Neural cell (in vitro differentiated cells): ENCODE measurements around the gene TNFRSF13B. TPM values are rescaled to one million over a fixed set of nuclear protein-coding genes. Genes with fewer than 3 reads are reported as not detected.

Experiments used
- H2AFZ ChIP-seq: fragments of 200-600, 300-800 bp; sonication (generic), shearing (Covaris generic); 2 replicates; pipeline ENCODE4 v1.6.0; 2014; ENCODE audit warnings: low read depth, mild to moderate bottlenecking, antibody characterized with exemption, low read length, moderate library complexity
- H3F3A ChIP-seq: fragments of 200-600 bp; shearing (Covaris generic); 2 replicates; pipeline ENCODE4 v1.6.1; 2016; ENCODE audit warnings: mild to moderate bottlenecking, moderate library complexity, mixed read lengths, antibody characterized with exemption, low read length; ENCODE audit not compliant: insufficient read depth, poor library complexity, severe bottlenecking
- H3K27ac ChIP-seq: fragments of 200-600, 300-800 bp; sonication (generic), shearing (Covaris generic); 2 replicates; pipeline ENCODE4 v1.5.1; 2014; ENCODE audit warnings: mild to moderate bottlenecking, low read length, moderate library complexity
- H3K27me3 ChIP-seq: fragments of 300-800, 200-600 bp; sonication (generic), shearing (Covaris generic); 2 replicates; pipeline ENCODE4 v1.6.0; 2014; ENCODE audit warnings: mild to moderate bottlenecking, low read depth, low read length, moderate library complexity; ENCODE audit not compliant: insufficient read depth
- H3K36me3 ChIP-seq: fragments of 300-800, 200-600 bp; sonication (generic), shearing (Covaris generic); 2 replicates; pipeline ENCODE4 v1.5.1; 2014; ENCODE audit warnings: mild to moderate bottlenecking, antibody characterized with exemption, low read length, moderate library complexity; ENCODE audit not compliant: insufficient read depth
- H3K4me2 ChIP-seq: fragments of 300-800, 200-600 bp; sonication (generic), shearing (Covaris generic); 2 replicates; pipeline ENCODE4 v1.6.0; 2014; ENCODE audit warnings: mild to moderate bottlenecking, low read length
- H3K4me3 ChIP-seq: fragments of 300-800, 200-600 bp; sonication (generic), shearing (Covaris generic); 2 replicates; pipeline ENCODE4 v1.5.1; 2014; ENCODE audit warnings: mild to moderate bottlenecking, low read length, moderate library complexity
- H3K79me2 ChIP-seq: fragments of 200-600 bp; shearing (Covaris generic); replicated peaks from 2 replicates; pipeline ENCODE4 v1.6.0; 2014; ENCODE audit warnings: mild to moderate bottlenecking, low read length, moderate library complexity; ENCODE audit not compliant: insufficient read depth
- H3K9ac ChIP-seq: fragments of 300-800, 200-600 bp; sonication (generic), shearing (Covaris generic); 2 replicates; pipeline ENCODE4 v1.6.1; 2016; ENCODE audit warnings: mild to moderate bottlenecking, low read length, mixed read lengths
- H3K9me2 ChIP-seq: fragments of 200-600 bp; shearing (Covaris generic); 2 replicates; pipeline ENCODE4 v1.6.1; 2016; ENCODE audit warnings: mild to moderate bottlenecking, low read length, mixed read lengths; ENCODE audit not compliant: insufficient read depth
- H3K9me3 ChIP-seq: fragments of 200-600, 300-800 bp; sonication (generic), shearing (Covaris generic); 2 replicates; pipeline ENCODE4 v1.6.1; 2016; ENCODE audit warnings: mild to moderate bottlenecking, mixed run types, low read length, moderate library complexity, mixed read lengths
- H4K20me1 ChIP-seq: fragments of 200-600 bp; shearing (Covaris generic); 2 replicates; pipeline ENCODE4 v1.6.1; 2016; ENCODE audit warnings: mild to moderate bottlenecking, mixed run types; ENCODE audit not compliant: insufficient read depth
- CTCF ChIP-seq: fragments of 450-650 bp; IDR thresholded peaks from 2 replicates; pipeline ENCODE4 v1.5.1; 2014; ENCODE audit warnings: antibody characterized with exemption, mild to moderate bottlenecking, moderate library complexity; ENCODE audit not compliant: poor library complexity, severe bottlenecking
- EP300 ChIP-seq: fragments of 450-650 bp; conservative IDR thresholded peaks from 2 replicates; pipeline ENCODE4 v1.6.1; 2014; ENCODE audit warnings: antibody characterized with exemption, mild to moderate bottlenecking, moderate library complexity; ENCODE audit not compliant: poor library complexity, severe bottlenecking
- EZH2 ChIP-seq: fragments of 200-600, 300-800 bp; shearing (Covaris generic), sonication (generic); IDR thresholded peaks from 2 replicates; pipeline ENCODE4 v1.6.1; 2014; ENCODE audit warnings: antibody characterized with exemption, low read length, borderline replicate concordance, mild to moderate bottlenecking; ENCODE audit not compliant: insufficient read depth, poor library complexity, severe bottlenecking
- MXI1 ChIP-seq: fragments of 450-650 bp; conservative IDR thresholded peaks from 2 replicates; pipeline ENCODE4 v1.6.1; 2014; ENCODE audit warnings: antibody characterized with exemption, mild to moderate bottlenecking; ENCODE audit not compliant: poor library complexity, severe bottlenecking
- POLR2AphosphoS5 ChIP-seq: IDR thresholded peaks from 2 replicates; pipeline ENCODE4 v1.6.1; 2012
- RAD21 ChIP-seq: fragments of 450-650 bp; conservative IDR thresholded peaks from 2 replicates; pipeline ENCODE4 v1.6.1; 2014; ENCODE audit warnings: antibody characterized with exemption, mild to moderate bottlenecking, moderate library complexity
- REST ChIP-seq: IDR thresholded peaks from 2 replicates; pipeline ENCODE4 v1.6.1; 2012; ENCODE audit warnings: borderline replicate concordance
- SMC3 ChIP-seq: fragments of 450-650 bp; conservative IDR thresholded peaks from 2 replicates; pipeline ENCODE4 v1.6.1; 2014; ENCODE audit warnings: antibody characterized with exemption, mild to moderate bottlenecking, moderate library complexity; ENCODE audit not compliant: poor library complexity
- TAF1 ChIP-seq: IDR thresholded peaks from 2 replicates; pipeline ENCODE4 v1.6.1; 2012; ENCODE audit warnings: low read depth
- polyA plus RNA-seq: library from polyadenylated mRNA; depleted of rRNA; stranded (reverse); fragments of >200 nt; gene quantifications from 2 replicates; pipeline ENCODE4 v1.2.3, GENCODE V29; 2014

TNFRSF13B gene
- polyA plus RNA-seq, 1 donor from 2014 or later, result not detected

- H3K9me3 ChIP-seq, result no peaks in the 10 kb centered on the region
- no peak overlapping the region for H2AFZ ChIP-seq
- no peaks in the 10 kb centered on the region for H3K79me2 ChIP-seq
- H3K4me3 ChIP-seq, result no peak overlapping the region
- no peak overlapping the region for H3K9ac ChIP-seq
- no peak overlapping the region for H3K27ac ChIP-seq
- no peak overlapping the region for H3K4me2 ChIP-seq
- H3K36me3 ChIP-seq, result no peaks in the 10 kb centered on the region
- no peaks in the 10 kb centered on the region for H3F3A ChIP-seq
- H3K27me3 ChIP-seq, result no peaks in the 10 kb centered on the region
- TF ChIP-seq EP300, result no peak
- no peaks in the 10 kb centered on the region for H4K20me1 ChIP-seq
- no peaks in the 10 kb centered on the region for H3K9me2 ChIP-seq
These were observed 27.4 kb downstream of the TNFRSF13B start for GRCh38 chr17:16944334-16945135.

GRCh38 chr17:16943541-16944333 is 28.2 kb downstream of the TNFRSF13B start:
- H2AFZ ChIP-seq, result no peak overlapping the region
- H3K9ac ChIP-seq, result no peak overlapping the region
- H3K27ac ChIP-seq, result no peak overlapping the region
- no peaks in the 10 kb centered on the region for H3K9me2 ChIP-seq
- no peak for TF ChIP-seq POLR2AphosphoS5
- H3K79me2 ChIP-seq, result no peaks in the 10 kb centered on the region
- no peaks in the 10 kb centered on the region for H3K27me3 ChIP-seq
- H3K36me3 ChIP-seq, result no peaks in the 10 kb centered on the region
- no peaks in the 10 kb centered on the region for H3F3A ChIP-seq
- H4K20me1 ChIP-seq, result no peaks in the 10 kb centered on the region
- no peak overlapping the region for H3K4me3 ChIP-seq
- H3K9me3 ChIP-seq, result no peaks in the 10 kb centered on the region
- no peak overlapping the region for H3K4me2 ChIP-seq

- no peak overlapping the region for H3K27ac ChIP-seq
- no peaks in the 10 kb centered on the region for H3K79me2 ChIP-seq
- H3K9ac ChIP-seq, result no peak overlapping the region
- no peak overlapping the region for H2AFZ ChIP-seq
- H4K20me1 ChIP-seq, result no peaks in the 10 kb centered on the region
- TF ChIP-seq SMC3 (no peak), CTCF (no peak), EZH2 (no peak), RAD21 (no peak), MXI1 (no peak), REST (no peak), POLR2AphosphoS5 (no peak), EP300 (no peak), TAF1 (no peak)
- H3K4me2 ChIP-seq, result no peak overlapping the region
- no peaks in the 10 kb centered on the region for H3K9me3 ChIP-seq
- H3K9me2 ChIP-seq, result no peaks in the 10 kb centered on the region
- H3K27me3 ChIP-seq, result no peaks in the 10 kb centered on the region
- H3K36me3 ChIP-seq, result no peaks in the 10 kb centered on the region
- H3K4me3 ChIP-seq, result no peak overlapping the region
- no peaks in the 10 kb centered on the region for H3F3A ChIP-seq
These were observed 28.9 kb downstream of the TNFRSF13B start for GRCh38 chr17:16943032-16943352.
